ENCODE measurements around the gene CNTNAP5. TPM values are rescaled to one million over a fixed set of nuclear protein-coding genes. Genes with fewer than 3 reads are reported as not detected.

CNTNAP5 gene
- total RNA-seq, 4 donors from 2014 or later: not detected

DNA sequence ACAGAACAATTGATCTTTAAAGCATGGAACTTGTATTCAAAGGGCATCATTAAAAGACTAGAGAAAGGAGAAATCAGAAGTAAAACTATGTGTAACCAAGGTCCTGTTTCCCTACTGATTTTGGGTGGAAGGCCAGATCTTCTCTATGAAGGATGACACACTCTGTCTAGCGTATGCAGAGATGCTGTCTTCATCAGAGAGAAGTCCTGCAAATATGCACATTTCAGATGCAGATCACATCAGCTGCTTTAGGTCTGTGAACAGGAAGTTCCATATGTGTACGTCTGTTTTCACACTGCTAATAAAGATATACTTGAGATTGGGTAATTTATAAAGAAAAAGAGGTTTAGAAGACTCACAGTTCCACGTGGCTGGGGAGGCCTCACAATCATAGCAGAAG lies 857.3 kb downstream of the CNTNAP5 start:
- H3K9me3 ChIP-seq: no peaks in the 10 kb centered on the region
- 60% methylated on average over 3 of the region's 3 CpGs for WGBS

DNA sequence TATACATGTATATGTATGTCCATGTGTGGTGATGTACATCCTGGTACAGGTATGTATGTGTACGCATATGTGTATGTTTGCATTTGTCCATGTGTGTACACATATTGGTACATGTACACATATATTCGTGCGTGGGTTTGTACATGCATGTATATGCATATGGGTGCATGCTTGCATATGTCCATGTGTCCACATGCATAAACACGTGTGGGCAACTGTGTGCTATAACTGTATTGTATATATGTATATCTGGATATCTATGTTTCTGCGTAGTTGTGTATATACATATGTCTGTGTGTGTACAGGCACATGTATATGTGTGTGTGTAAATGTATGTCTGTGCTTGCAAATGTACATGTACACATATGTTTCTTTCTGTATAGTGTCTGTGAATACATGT lies 858.5 kb downstream of the CNTNAP5 start:
- Histone ChIP-seq H3K4me3 (no peak overlapping the region), H3K27me3 (no peaks in the 10 kb centered on the region), H3K4me1 (no peaks in the 10 kb centered on the region), H3K36me3 (no peaks in the 10 kb centered on the region), H3K27ac (no peak overlapping the region), H3K9me3 (no peaks in the 10 kb centered on the region)
- WGBS: 98% methylated on average over 5 of the region's 5 CpGs
- DNase-seq (ENCODE audit: low spot score in 2 of 2): no peak
- no peak for TF ChIP-seq EP300 (IDR thresholded peaks at IDR 0.05)

More for the DNA sequence above, 857.3 kb downstream of the CNTNAP5 start:
- DNase-seq (ENCODE audit: low spot score in 2 of 2): no peak
- Histone ChIP-seq H3K36me3 (no peaks in the 10 kb centered on the region), H3K27ac (no peak overlapping the region), H3K4me3 (no peak overlapping the region), H3K27me3 (no peaks in the 10 kb centered on the region), H3K4me1 (no peaks in the 10 kb centered on the region)
- TF ChIP-seq CTCF (IDR thresholded peaks at IDR 0.05) (no peak), POLR2A (IDR thresholded peaks at IDR 0.05) (no peak), POLR2AphosphoS5 (IDR thresholded peaks at IDR 0.05) (no peak), EP300 (IDR thresholded peaks at IDR 0.05) (no peak)

DNA sequence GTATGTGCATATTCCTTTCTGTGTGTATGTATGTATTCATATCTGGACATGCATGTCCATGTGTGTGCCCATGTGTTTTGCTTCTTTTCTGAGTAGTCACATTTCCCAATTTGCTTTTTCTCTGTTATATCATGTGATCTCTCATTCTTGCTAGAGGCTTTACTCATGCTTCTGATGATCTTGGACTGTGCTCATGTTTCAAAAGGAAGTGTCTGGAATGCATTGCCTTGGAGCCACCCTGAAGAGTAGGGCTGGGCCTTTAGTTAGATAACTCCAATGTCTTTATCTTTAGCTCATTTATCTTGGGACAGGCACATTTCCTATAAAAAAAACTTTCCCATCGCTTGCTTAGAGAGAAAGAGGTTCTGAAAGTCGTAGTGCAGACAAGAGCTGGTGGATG lies 859.2 kb downstream of the CNTNAP5 start:
- no peaks in the 10 kb centered on the region for H3K36me3 ChIP-seq

GRCh38 chr2:124886216-124886615 lies 861.1 kb downstream of the CNTNAP5 start:
- Histone ChIP-seq H3K4me1 (no peaks in the 10 kb centered on the region), H3K9me3 (no peaks in the 10 kb centered on the region), H3K27ac (no peak overlapping the region), H3K4me3 (no peak overlapping the region), H3K36me3 (no peaks in the 10 kb centered on the region), H3K27me3 (no peaks in the 10 kb centered on the region)
- no peak for DNase-seq (ENCODE audit: low spot score in 2 of 2)
- TF ChIP-seq POLR2A (IDR thresholded peaks at IDR 0.05) (no peak), EP300 (IDR thresholded peaks at IDR 0.05) (no peak), CTCF (IDR thresholded peaks at IDR 0.05) (no peak), POLR2AphosphoS5 (IDR thresholded peaks at IDR 0.05) (no peak)

More for the DNA sequence above, 859.2 kb downstream of the CNTNAP5 start:
- no peak for TF ChIP-seq CTCF (IDR thresholded peaks at IDR 0.05)
- TF ChIP-seq POLR2AphosphoS5 (IDR thresholded peaks at IDR 0.05): no peak
- TF ChIP-seq EP300 (IDR thresholded peaks at IDR 0.05): no peak
- TF ChIP-seq POLR2A (IDR thresholded peaks at IDR 0.05): no peak
- Histone ChIP-seq H3K27me3 (no peaks in the 10 kb centered on the region), H3K4me1 (no peaks in the 10 kb centered on the region), H3K27ac (no peak overlapping the region), H3K4me3 (no peak overlapping the region), H3K9me3 (no peaks in the 10 kb centered on the region)
- 31% methylated on average over 2 of the region's 2 CpGs for WGBS
- DNase-seq (ENCODE audit: low spot score in 2 of 2): no peak

GRCh38 chr2:124887466-124887865 lies 862.4 kb downstream of the CNTNAP5 start:
- Histone ChIP-seq H3K9me3 (no peaks in the 10 kb centered on the region), H3K4me1 (no peaks in the 10 kb centered on the region), H3K4me3 (no peak overlapping the region), H3K27me3 (no peaks in the 10 kb centered on the region), H3K27ac (no peak overlapping the region), H3K36me3 (no peaks in the 10 kb centered on the region)
- no peak for TF ChIP-seq POLR2A (IDR thresholded peaks at IDR 0.05)
- no peak for TF ChIP-seq POLR2AphosphoS5 (IDR thresholded peaks at IDR 0.05)
- no peak for TF ChIP-seq EP300 (IDR thresholded peaks at IDR 0.05)
- TF ChIP-seq CTCF (IDR thresholded peaks at IDR 0.05): no peak
- no peak for DNase-seq (ENCODE audit: low spot score in 2 of 2)
- WGBS: 77% methylated on average over 3 of the region's 3 CpGs

- Histone ChIP-seq H3K27ac (no peak overlapping the region), H3K27me3 (no peaks in the 10 kb centered on the region), H3K9me3 (no peaks in the 10 kb centered on the region), H3K4me1 (no peaks in the 10 kb centered on the region), H3K36me3 (no peaks in the 10 kb centered on the region), H3K4me3 (no peak overlapping the region)
- no peak for DNase-seq (ENCODE audit: low spot score in 2 of 2)
- no peak for TF ChIP-seq EP300 (IDR thresholded peaks at IDR 0.05)
- no peak for TF ChIP-seq POLR2AphosphoS5 (IDR thresholded peaks at IDR 0.05)
- no peak for TF ChIP-seq POLR2A (IDR thresholded peaks at IDR 0.05)
- no peak for TF ChIP-seq CTCF (IDR thresholded peaks at IDR 0.05)
- WGBS: 73% methylated on average over 1 of the region's 1 CpG
These were observed 863.3 kb downstream of the CNTNAP5 start for GRCh38 chr2:124888431-124888830.
